ENCODE data around the gene PTDSS2. TPM values are rescaled to one million over a fixed set of nuclear protein-coding genes. Genes with fewer than 3 reads are reported as not detected.

PTDSS2 gene
- total and polyA plus RNA-seq, 2 of the 13 experiments (the other 11 are each of a cell fraction or from before 2014, with no cell fraction given): 21.7 to 26.4 TPM

DNA sequence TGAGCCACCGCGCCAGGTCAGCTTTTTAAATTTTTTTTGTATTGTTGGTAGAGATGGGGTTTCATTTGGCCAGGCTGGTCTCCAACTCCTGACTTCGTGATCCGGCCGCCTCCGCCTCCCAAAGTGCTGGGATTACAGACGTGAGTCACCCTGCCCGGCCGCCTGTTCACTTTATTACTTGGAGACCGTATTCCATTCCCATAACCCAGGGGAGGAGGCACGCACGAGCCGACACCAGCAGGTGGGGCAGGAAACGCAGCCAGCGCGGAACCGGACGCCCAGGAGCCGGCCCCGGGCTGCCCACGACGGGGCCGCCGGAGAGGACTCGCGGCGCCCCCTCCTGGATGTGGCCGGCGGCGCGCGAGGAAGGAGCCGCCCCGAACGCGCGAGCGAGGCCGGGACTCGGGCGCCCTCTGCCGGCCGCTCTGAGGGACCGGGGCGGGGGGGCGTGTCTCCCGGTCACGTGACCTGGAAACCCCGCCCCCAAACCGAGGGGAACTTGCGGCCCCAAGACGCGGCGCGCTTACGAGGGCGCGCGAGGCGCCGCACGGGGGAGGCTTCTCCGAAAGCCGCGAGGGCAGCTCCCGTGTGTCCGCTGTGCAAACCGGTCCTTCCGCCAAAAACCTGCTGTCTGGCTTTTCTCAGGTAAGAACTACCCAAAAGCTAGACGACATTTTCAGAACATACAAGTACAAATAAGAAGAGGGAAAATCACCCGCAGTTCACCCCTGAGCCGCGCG lies 68.6 kb downstream of the PTDSS2 start (continued):
- TF ChIP-seq, protein P1, sequence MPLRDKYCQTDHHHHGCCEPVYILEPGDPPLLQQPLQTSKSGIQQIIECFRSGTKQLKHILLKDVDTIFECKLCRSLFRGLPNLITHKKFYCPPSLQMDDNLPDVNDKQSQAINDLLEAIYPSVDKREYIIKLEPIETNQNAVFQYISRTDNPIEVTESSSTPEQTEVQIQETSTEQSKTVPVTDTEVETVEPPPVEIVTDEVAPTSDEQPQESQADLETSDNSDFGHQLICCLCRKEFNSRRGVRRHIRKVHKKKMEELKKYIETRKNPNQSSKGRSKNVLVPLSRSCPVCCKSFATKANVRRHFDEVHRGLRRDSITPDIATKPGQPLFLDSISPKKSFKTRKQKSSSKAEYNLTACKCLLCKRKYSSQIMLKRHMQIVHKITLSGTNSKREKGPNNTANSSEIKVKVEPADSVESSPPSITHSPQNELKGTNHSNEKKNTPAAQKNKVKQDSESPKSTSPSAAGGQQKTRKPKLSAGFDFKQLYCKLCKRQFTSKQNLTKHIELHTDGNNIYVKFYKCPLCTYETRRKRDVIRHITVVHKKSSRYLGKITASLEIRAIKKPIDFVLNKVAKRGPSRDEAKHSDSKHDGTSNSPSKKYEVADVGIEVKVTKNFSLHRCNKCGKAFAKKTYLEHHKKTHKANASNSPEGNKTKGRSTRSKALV (CRISPR knock-in tag; IDR thresholded peaks at IDR 0.05): no peak; the same call in 1 of the 2 replicates
- no peak for TF ChIP-seq ZFP1 (CRISPR knock-in tag; IDR thresholded peaks at IDR 0.05)
- no peak for TF ChIP-seq ZNF292 (CRISPR knock-in tag; IDR thresholded peaks at IDR 0.05; ENCODE audit: borderline replicate concordance, low read depth)
- no peak for TF ChIP-seq ZBTB21 (CRISPR knock-in tag; IDR thresholded peaks at IDR 0.05)
- TF ChIP-seq ZNF672 (CRISPR knock-in tag; IDR thresholded peaks at IDR 0.05): no peak
- TF ChIP-seq SOX13 (IDR thresholded peaks at IDR 0.05): no peak
- no peak for TF ChIP-seq SOX13 (CRISPR knock-in tag; conservative IDR thresholded peaks at IDR 0.05 in 1 of 2, IDR thresholded peaks at IDR 0.05 in 1 of 2)
- TF ChIP-seq ZNF180 (CRISPR knock-in tag; IDR thresholded peaks at IDR 0.05; ENCODE audit: borderline replicate concordance, low read depth): no peak
- TF ChIP-seq, protein P2, sequence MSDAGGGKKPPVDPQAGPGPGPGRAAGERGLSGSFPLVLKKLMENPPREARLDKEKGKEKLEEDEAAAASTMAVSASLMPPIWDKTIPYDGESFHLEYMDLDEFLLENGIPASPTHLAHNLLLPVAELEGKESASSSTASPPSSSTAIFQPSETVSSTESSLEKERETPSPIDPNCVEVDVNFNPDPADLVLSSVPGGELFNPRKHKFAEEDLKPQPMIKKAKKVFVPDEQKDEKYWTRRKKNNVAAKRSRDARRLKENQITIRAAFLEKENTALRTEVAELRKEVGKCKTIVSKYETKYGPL (CRISPR knock-in tag; IDR thresholded peaks at IDR 0.05): no peak
- TF ChIP-seq ZNF225 (CRISPR knock-in tag; IDR thresholded peaks at IDR 0.05): no peak
- TF ChIP-seq DNMT3B (CRISPR knock-in tag; conservative IDR thresholded peaks at IDR 0.05): no peak
- TF ChIP-seq ZNF83 (CRISPR knock-in tag; IDR thresholded peaks at IDR 0.05; ENCODE audit: borderline replicate concordance): no peak
- peak; percentile 86; the same call in 1 of the 2 replicates for TF ChIP-seq ZNF414 (CRISPR knock-in tag; IDR thresholded peaks at IDR 0.05)
- TF ChIP-seq ZNF879 (CRISPR knock-in tag; IDR thresholded peaks at IDR 0.05): no peak
- peak; percentile 81 for TF ChIP-seq THAP11 (CRISPR knock-in tag; IDR thresholded peaks at IDR 0.05)
- TF ChIP-seq ZNF841 (CRISPR knock-in tag; IDR thresholded peaks at IDR 0.05; ENCODE audit: borderline replicate concordance): no peak
- TF ChIP-seq POLR2G (IDR thresholded peaks at IDR 0.05; ENCODE audit: low read depth, low read length): peak; percentile 63; the same call in 1 of the 2 replicates
- TF ChIP-seq AGO2 (optimal IDR thresholded peaks at IDR 0.05; ENCODE audit: low read depth, low read length): peak; percentile 65
- TF ChIP-seq ZBTB7B (CRISPR knock-in tag; IDR thresholded peaks at IDR 0.05): no peak; the same call in 1 of the 2 replicates
- TF ChIP-seq HMG20B (CRISPR knock-in tag; conservative IDR thresholded peaks at IDR 0.05): no peak; the same call in 1 of the 2 replicates
- TF ChIP-seq NFAT5 (CRISPR knock-in tag; IDR thresholded peaks at IDR 0.05): no peak
